H1 (cell line): ENCODE results near the gene PLSCR5.

Source experiments
- BACH1 ChIP-seq: IDR thresholded peaks from 2 replicates; pipeline ENCODE4 v1.6.1; 2012; ENCODE audit warnings: low read length, improper control_type of control experiment
- BRCA1 ChIP-seq: IDR thresholded peaks from 2 replicates; pipeline ENCODE4 v1.6.1; 2012; ENCODE audit warnings: low read depth, low read length, improper control_type of control experiment
- CHD1 ChIP-seq: IDR thresholded peaks from 2 replicates; pipeline ENCODE4 v1.6.1; 2012; ENCODE audit warnings: low read depth, low read length, improper control_type of control experiment
- EZH2 ChIP-seq: fragments of 200-600 bp; sonication (generic); IDR thresholded peaks from 2 replicates; pipeline ENCODE4 v1.7.1; 2012; ENCODE audit warnings: low read depth, mild to moderate bottlenecking, moderate library complexity, low read length, inconsistent platforms; ENCODE audit not compliant: severe bottlenecking
- JUND ChIP-seq: IDR thresholded peaks from 2 replicates; pipeline ENCODE4 v1.6.1; 2011; ENCODE audit warnings: mild to moderate bottlenecking, improper control_type of control experiment, low read length
- POLR2AphosphoS5 ChIP-seq: IDR thresholded peaks from 2 replicates; pipeline ENCODE4 v1.6.1; 2011; ENCODE audit warnings: low read depth, low read length
- SP1 ChIP-seq: IDR thresholded peaks from 2 replicates; pipeline ENCODE4 v1.6.1; 2011; ENCODE audit warnings: low read depth, low read length
- ZNF274 ChIP-seq: IDR thresholded peaks from 2 replicates; pipeline ENCODE4 v1.7.0; 2012; ENCODE audit warnings: low read length, borderline replicate concordance; ENCODE audit errors: extremely low read depth
- TF ChIP-seq, protein P1 (sequence below), 3 experiments: IDR thresholded peaks; 1 replicate in 2 of 3; 2 replicates in 1 of 3; pipeline versions ENCODE4 v1.5.1 to v1.6.1; 2011; ENCODE audit warnings: low read length in 3 of 3, mild to moderate bottlenecking in 3 of 3, inconsistent platforms in 2 of 3, low read depth in 1 of 3, moderate library complexity in 1 of 3; ENCODE audit not compliant: insufficient read depth in 1 of 3; ENCODE audit errors: control extremely low read depth in 1 of 3

DNA sequence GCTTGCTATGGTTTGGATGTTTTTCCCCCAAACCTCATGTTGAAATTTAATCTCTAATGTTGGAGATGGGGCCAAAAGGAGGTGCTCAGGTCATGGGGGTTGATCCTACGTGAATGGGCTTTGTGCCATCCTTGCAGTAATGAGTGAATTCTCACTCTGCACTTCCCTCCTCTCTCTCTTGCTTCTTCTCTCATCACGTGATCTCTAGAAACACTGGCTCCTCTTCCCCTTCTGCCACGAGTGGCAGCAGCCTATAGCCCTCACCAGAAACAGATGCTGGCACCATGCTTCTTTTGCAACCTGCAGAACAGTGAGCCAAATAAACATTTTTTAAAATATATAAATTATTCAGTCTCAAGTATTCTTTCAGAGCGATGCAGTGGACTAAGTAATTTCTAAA is 47.4 kb downstream of the PLSCR5 start:
- TF ChIP-seq BACH1 (no peak), BRCA1 (no peak), POLR2AphosphoS5 (no peak), SP1 (no peak), ZNF274 (no peak), JUND (no peak), EZH2 (no peak), CHD1 (no peak)
- TF ChIP-seq, protein P1, sequence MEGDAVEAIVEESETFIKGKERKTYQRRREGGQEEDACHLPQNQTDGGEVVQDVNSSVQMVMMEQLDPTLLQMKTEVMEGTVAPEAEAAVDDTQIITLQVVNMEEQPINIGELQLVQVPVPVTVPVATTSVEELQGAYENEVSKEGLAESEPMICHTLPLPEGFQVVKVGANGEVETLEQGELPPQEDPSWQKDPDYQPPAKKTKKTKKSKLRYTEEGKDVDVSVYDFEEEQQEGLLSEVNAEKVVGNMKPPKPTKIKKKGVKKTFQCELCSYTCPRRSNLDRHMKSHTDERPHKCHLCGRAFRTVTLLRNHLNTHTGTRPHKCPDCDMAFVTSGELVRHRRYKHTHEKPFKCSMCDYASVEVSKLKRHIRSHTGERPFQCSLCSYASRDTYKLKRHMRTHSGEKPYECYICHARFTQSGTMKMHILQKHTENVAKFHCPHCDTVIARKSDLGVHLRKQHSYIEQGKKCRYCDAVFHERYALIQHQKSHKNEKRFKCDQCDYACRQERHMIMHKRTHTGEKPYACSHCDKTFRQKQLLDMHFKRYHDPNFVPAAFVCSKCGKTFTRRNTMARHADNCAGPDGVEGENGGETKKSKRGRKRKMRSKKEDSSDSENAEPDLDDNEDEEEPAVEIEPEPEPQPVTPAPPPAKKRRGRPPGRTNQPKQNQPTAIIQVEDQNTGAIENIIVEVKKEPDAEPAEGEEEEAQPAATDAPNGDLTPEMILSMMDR (IDR thresholded peaks at IDR 0.05; ENCODE audit: control extremely low read depth in 1 of 3, insufficient read depth in 1 of 3, low read depth in 1 of 3, low read length in 3 of 3), result no peak
